AML-193 (cell line): ENCODE data around the gene SH2D1A.
A peak's percentile ranks its signal among the peaks of the same experiment; 100 is the strongest.
"Not testable (repeated sequence)": the region's sequence is repeated elsewhere in the genome, so short reads cannot be mapped to it uniquely, and the experiment has no call there.

Source experiments
- DNase-seq, 2 experiments: peaks; one replicate each; lab custom pipeline; 2025; lab: John Stamatoyannopoulos, UW

Gene SH2D1A

DNA sequence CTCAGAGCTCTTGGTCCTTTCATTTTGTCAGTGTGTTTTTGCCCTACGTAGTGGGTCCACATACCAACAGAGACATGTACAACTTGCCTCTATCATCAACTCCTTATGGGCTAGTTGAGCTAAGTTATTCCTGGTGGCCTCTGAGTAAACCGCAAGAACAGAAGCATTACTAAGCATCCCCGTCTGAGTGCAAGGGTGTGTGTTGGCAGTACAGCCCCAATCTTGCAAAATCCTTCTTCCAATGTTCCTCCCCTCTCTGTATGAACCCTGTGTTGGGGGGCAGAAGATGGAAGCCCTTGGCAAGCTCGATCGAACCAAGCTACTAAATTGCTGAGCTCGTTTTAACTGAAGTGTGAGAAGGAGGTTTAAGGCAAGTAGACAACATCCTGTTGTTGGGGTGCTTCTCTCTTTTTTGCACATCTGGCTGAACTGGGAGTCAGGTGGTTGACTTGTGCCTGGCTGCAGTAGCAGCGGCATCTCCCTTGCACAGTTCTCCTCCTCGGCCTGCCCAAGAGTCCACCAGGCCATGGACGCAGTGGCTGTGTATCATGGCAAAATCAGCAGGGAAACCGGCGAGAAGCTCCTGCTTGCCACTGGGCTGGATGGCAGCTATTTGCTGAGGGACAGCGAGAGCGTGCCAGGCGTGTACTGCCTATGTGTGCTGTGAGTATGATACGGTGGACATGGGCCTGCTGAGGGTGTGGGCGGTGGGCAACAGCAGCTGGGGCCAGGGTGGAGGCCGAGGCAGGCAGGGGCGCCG, at the start of gene SH2D1A:
SH2D1A (plus strand) TSS at position 447 of the 760 bp plus-strand sequence; CDS start at position 527, 80 bp downstream.
- DNase-seq: peak; percentile 19 to 24

- not testable (repeated sequence) for DNase-seq
Measured at GRCh38 chrX:124299323-124299722, 47.0 kb upstream of the SH2D1A start.

GRCh38 chrX:124300405-124300804, 46.0 kb upstream of the SH2D1A start:
- DNase-seq: no peak

DNA sequence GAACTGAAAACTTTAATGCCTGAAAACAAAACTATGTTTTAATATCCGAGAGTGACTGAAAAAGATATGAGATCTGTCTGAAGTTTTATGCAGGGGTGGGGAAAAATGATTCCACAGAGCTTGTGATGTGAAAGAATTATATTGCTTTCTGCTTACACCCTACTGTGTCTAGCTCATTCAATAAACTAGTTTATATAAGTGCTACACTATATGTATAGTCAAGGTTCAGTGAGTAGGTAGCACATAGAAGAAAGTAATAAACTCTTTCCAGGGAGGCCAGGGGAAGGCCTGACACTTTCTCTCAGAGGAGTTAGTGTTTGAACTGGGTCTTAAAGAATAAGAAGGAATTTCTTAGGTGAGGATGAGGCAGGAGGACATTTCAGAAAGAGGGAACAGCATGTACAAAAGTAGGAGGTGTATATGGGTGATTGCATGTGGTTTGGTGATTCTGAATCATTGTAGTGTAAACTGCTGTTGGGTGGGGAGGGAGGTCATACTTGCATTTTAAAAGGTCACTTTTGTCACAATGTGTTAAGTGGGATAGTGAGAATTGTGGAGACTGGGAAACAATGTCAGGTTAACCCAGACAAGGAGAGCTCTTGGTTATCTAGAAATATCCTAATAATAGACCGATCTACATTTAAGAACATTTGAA, 39.0 kb upstream of the SH2D1A start:
- DNase-seq: no peak

DNA sequence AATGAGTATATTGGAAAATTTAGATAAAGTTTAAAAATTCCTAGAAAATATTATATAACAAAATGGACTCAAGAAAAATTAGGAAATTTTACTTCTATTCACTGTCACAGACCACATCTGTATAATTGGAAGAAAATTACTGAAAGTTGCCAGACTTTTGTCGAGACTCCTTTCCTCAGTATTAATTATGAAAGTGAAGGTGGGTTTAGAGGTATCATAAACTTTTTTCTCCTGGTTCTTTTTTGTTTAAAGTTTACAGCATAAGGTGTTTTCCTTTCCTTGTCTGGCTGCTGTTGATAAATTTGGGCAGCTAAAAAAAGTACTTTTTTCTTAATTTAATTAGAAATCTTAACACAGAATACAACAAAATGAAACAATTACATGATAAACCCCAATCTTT, 20.6 kb upstream of the SH2D1A start:
- no peak for DNase-seq

DNA sequence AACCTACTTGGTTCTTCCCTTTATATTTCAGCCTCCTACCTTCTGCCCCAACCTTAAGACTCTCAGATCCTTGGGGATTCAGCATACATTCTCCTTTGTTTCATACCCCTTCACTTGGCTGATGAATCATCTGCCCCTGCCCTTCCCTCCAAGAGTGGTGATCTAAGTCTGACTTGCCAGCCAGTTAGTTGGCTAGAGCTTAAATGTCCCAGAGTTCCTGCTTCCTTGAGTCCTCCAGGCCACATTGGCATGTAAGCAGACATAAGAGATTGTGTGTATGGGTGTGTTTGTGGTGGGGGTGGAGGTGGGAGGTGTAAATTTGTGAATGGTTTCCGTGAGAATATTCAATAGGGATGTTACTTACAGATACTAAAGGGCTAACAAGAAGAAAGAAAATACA, 17.6 kb upstream of the SH2D1A start:
- DNase-seq: no peak

- no peak for DNase-seq
Measured at GRCh38 chrX:124332481-124333424, 13.6 kb upstream of the SH2D1A start, which contains the start of gene TEX13D. TSS of gene TEX13D (plus strand) at chrX:124332660. CDS start at chrX:124332918, 258 bp downstream.

DNA sequence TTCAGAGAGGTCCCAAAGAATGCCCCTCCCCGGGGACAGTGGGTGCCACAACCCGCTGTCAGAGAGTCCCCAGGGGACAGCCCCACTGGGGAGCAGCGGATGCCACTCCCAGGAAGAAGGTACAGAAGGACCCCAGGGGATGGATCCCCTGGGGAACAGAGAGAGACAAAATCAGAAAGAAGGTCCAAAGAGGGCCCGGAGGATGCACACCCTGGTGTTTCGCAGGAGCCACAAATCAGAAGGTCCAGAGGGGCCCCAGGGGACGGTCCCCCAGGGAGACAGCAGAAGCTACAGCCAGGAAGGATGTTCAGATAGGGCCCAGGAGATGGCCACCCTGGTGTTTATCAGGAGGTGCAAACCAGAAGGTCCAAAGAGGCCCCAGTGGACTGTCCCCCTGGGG, 12.5 kb upstream of the SH2D1A start:
- no peak for DNase-seq

GRCh38 chrX:124334555-124334954, 11.8 kb upstream of the SH2D1A start:
- not testable (repeated sequence) for DNase-seq

GRCh38 chrX:124335598-124335997, 10.8 kb upstream of the SH2D1A start:
- DNase-seq: no peak

- no peak for DNase-seq
Measured at GRCh38 chrX:124337916-124338315, 8.4 kb upstream of the SH2D1A start.

GRCh38 chrX:124338733-124339514, 7.4 kb upstream of the SH2D1A start:
- DNase-seq: no peak

- DNase-seq: no peak
Measured at GRCh38 chrX:124341396-124342132, 4.8 kb upstream of the SH2D1A start.

DNA sequence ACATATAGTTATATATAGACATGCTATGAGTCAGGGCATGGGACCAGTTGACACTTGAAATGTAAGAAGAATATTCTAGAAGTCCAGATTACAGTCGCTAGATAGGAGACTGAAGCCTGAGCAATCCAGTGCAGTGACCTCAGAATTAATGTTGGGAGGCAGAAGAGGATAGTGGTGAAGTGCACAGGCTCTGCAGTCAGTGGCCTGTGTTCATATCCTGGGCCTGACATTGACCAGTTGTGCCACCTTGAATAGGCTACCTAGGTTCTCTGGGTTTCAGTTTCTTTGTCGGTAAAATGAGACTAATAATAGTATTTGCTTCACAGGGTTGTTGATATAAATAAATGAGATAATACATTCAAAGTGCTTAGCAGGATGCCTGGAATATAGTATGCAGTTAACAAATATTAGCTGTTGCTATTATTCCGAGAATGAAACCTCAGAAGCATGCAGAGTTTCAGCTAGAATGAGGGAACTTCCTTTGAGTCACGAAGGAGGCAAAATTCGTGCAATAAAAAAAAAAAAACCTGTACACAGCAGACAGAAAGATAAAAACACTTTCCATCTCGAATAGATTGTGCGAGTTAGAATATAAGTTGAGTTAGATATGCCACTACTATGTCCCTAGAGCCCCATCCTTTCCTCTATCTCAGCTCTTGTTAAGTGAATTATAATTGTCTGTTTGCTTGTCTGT, 4.0 kb upstream of the SH2D1A start:
- DNase-seq: no peak

DNA sequence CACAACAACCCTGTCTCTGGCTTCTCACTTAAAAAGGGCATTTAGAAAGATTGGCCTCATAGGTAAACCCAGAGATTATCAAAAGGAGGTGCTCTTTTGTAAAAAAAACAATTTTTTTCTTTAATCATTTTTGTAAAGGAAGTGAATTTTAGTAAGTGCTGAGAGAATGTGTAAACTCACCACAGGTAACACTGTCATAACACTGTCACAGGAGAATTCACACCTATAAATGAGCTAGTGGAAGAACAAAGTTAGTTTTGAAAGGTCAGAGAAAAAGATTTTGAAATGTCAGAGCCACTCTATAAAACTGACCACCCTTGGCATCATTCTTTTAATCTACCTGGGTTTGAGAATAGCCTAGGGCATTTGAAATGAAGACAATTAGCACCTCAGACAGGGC, 3.3 kb upstream of the SH2D1A start:
- no peak for DNase-seq

- DNase-seq: no peak
Measured at GRCh38 chrX:124344246-124344645, 2.1 kb upstream of the SH2D1A start.

GRCh38 chrX:124346877-124347241, 496 bp downstream of the SH2D1A start:
- no peak for DNase-seq

GRCh38 chrX:124347242-124347641, 879 bp downstream of the SH2D1A start:
- DNase-seq: no peak

GRCh38 chrX:124348182-124348581, 1.8 kb downstream of the SH2D1A start:
- DNase-seq: no peak

DNA sequence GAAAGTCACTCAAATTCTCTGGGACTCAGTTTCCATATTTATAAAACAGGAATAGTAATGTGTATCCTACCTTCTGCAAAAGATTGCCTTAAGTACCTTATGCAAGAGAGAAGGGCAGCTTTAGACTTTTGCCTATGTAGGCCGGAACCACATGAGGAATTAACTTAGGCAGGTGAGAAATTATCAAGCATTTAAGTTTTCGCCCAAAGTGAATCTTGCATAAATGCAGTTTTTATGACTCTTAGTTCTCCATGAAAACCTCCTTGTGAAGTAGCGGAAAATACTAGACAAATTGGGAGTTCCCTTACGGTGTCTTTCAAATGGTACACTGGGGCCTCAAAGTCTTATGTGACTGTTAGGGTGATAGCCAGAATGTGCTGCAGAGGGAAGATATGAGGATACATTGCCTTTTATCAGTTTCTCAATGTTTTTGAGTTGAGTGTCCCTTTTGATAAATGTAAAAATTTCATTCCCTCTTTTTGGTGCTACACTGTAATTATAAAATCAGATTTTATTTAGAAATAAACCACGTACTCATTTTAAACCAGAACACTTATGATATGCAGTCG, 2.6 kb downstream of the SH2D1A start:
- DNase-seq: no peak
